HepG2 (cell line): ENCODE measurements around the gene C20orf144. TPM values are rescaled to one million over a fixed set of nuclear protein-coding genes. Genes with fewer than 3 reads are reported as not detected.

Experiments
- CBX1 ChIP-seq: IDR thresholded peaks from one replicate; pipeline ENCODE4 v1.6.1; 2016; ENCODE audit warnings: antibody characterized with exemption, low read depth
- FIP1L1 ChIP-seq: fragments of 200-400 bp; formaldehyde crosslinking; IDR thresholded peaks from 2 replicates; pipeline ENCODE4 v1.6.1; 2018; ENCODE audit warnings: low read depth, mild to moderate bottlenecking, low read length, moderate library complexity, borderline replicate concordance; ENCODE audit not compliant: insufficient read depth
- IKZF1 ChIP-seq: fragments of 450-650 bp; IDR thresholded peaks from 2 replicates; pipeline ENCODE4 v1.7.1; 2016
- NR2F1 ChIP-seq, 2 experiments: fragments of 450-650 bp in 1 of 2; formaldehyde crosslinking in 1 of 2; IDR thresholded peaks; 2 replicates each; pipeline versions ENCODE4 v1.5.0 to v1.6.1; 2016 to 2020; ENCODE audit warnings: mild to moderate bottlenecking in 1 of 2, missing compliant biosample characterization in 1 of 2, missing genetic modification reagents in 1 of 2, moderate library complexity in 1 of 2
- RCOR2 ChIP-seq: IDR thresholded peaks from 2 replicates; pipeline ENCODE4 v1.6.1; 2016; ENCODE audit warnings: missing biosample characterization, missing genetic modification reagents
- SALL1 ChIP-seq: sonication (generic); formaldehyde crosslinking; IDR thresholded peaks from 2 replicates; pipeline ENCODE4 v1.8.0; 2022; ENCODE audit warnings: mild to moderate bottlenecking, missing genetic modification reagents
- THAP7 ChIP-seq: sonication (generic); formaldehyde crosslinking; IDR thresholded peaks from 2 replicates; pipeline ENCODE4 v1.8.1; 2023; ENCODE audit warnings: mild to moderate bottlenecking, missing genetic modification reagents
- ZNF207 ChIP-seq: fragments of 450-650 bp; IDR thresholded peaks from 2 replicates; pipeline ENCODE4 v1.6.1; 2016; ENCODE audit warnings: antibody characterized with exemption, borderline replicate concordance
- ZNF282 ChIP-seq: fragments of 450-650 bp; IDR thresholded peaks from 2 replicates; pipeline ENCODE4 v1.6.1; 2018; ENCODE audit not compliant: partially characterized antibody
- ZNF567 ChIP-seq: sonication (generic); formaldehyde crosslinking; IDR thresholded peaks from 2 replicates; pipeline ENCODE4 v1.8.1; 2023; ENCODE audit warnings: mild to moderate bottlenecking, missing genetic modification reagents, borderline replicate concordance
- ZNF572 ChIP-seq: sonication (generic); formaldehyde crosslinking; IDR thresholded peaks from 2 replicates; pipeline ENCODE4 v1.5.1; 2020; ENCODE audit warnings: mild to moderate bottlenecking, missing genetic modification reagents
- polyA plus RNA-seq, 8 experiments: library from polyadenylated mRNA; depleted of rRNA in 3 of 8; stranded (reverse) in 7 of 8; unstranded in 1 of 8; fragments of >200 nt; fragmentation: Illumina TruSeq in 4 of 8; extraction: Trizol in 4 of 8; gene quantifications; 2 replicates each; pipeline versions ENCODE4 v1.2.1 to v1.2.3, GENCODE V29; 2011 to 2016; ENCODE audit warnings: low read depth in 4 of 8, missing spikeins in 1 of 8, mixed read lengths in 1 of 8; ENCODE audit not compliant: insufficient read depth in 1 of 8
- total RNA-seq, 5 experiments: library from RNA; depleted of rRNA; stranded (reverse); fragments of >200 nt; fragmentation: Illumina TruSeq; extraction: Trizol; gene quantifications; 2 replicates each; pipeline ENCODE4 v1.2.3, GENCODE V29; 2016; ENCODE audit warnings: low read depth in 1 of 5
- TF ChIP-seq, protein P1 (sequence below): sonication (generic); formaldehyde crosslinking; conservative IDR thresholded peaks from 2 replicates; pipeline ENCODE4 v1.8.0; 2022; ENCODE audit warnings: missing genetic modification reagents

The C20orf144 gene
- total and polyA plus RNA-seq, 2 of the 13 experiments (the other 11 are each of a cell fraction or from before 2014, with no cell fraction given), result 0.09 to 0.16 TPM

- TF ChIP-seq ZNF572 (CRISPR knock-in tag) (no peak), NR2F1 (CRISPR knock-in tag; IDR thresholded peaks at IDR 0.05) (peak in 1 of 2 experiments; percentile 11; a peak in 1 of 4 replicates), FIP1L1 (no peak), IKZF1 (no peak), CBX1 (no peak), SALL1 (CRISPR knock-in tag) (no peak), ZNF282 (no peak), ZNF207 (no peak), RCOR2 (CRISPR knock-in tag) (no peak), THAP7 (peak; percentile 37; the same call in 1 of the 2 replicates), ZNF567 (CRISPR knock-in tag) (no peak)
- TF ChIP-seq, protein P1, sequence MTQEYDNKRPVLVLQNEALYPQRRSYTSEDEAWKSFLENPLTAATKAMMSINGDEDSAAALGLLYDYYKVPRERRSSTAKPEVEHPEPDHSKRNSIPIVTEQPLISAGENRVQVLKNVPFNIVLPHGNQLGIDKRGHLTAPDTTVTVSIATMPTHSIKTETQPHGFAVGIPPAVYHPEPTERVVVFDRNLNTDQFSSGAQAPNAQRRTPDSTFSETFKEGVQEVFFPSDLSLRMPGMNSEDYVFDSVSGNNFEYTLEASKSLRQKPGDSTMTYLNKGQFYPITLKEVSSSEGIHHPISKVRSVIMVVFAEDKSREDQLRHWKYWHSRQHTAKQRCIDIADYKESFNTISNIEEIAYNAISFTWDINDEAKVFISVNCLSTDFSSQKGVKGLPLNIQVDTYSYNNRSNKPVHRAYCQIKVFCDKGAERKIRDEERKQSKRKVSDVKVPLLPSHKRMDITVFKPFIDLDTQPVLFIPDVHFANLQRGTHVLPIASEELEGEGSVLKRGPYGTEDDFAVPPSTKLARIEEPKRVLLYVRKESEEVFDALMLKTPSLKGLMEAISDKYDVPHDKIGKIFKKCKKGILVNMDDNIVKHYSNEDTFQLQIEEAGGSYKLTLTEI (CRISPR knock-in tag), result no peak
These were observed 11.2 kb upstream of the C20orf144 start (continued) for GRCh38 chr20:33650753-33651561.
